Testis (tissue), 3 donors: ENCODE results near the gene EVC2. TPM values are rescaled to one million over a fixed set of nuclear protein-coding genes. Genes with fewer than 3 reads are reported as not detected.

Experiments used
- DNase-seq: peaks from one replicate; pipeline ENCODE4 v3.0.0-alpha.2; 2019
- H3K27ac ChIP-seq, 2 donors: fragments of 200-600 bp; sonication (generic); one replicate each; pipeline ENCODE4 v1.5.1; 2019
- H3K27me3 ChIP-seq: fragments of 200-600 bp; sonication (generic); one replicate; pipeline ENCODE4 v1.5.1; 2019
- H3K36me3 ChIP-seq: fragments of 200-600 bp; sonication (generic); one replicate; pipeline ENCODE4 v1.5.1; 2017; ENCODE audit warnings: low read depth; ENCODE audit errors: missing control alignments
- H3K4me1 ChIP-seq: fragments of 200-600 bp; sonication (generic); one replicate; pipeline ENCODE4 v1.5.1; 2019
- H3K4me3 ChIP-seq, 2 donors: fragments of 200-600 bp; sonication (generic); one replicate each; pipeline ENCODE4 v1.5.1; 2017 to 2019
- H3K9me3 ChIP-seq: fragments of 200-600 bp; sonication (generic); one replicate; pipeline ENCODE4 v1.5.1; 2017
- CTCF ChIP-seq, 3 experiments: fragments of 450-650 bp in 2 of 3; fragments of 200-600 bp in 1 of 3; sonication (generic) in 1 of 3; IDR thresholded peaks; one replicate each; pipeline ENCODE4 v1.5.1; 2016 to 2019; ENCODE audit warnings: antibody characterized with exemption in 3 of 3, mild to moderate bottlenecking in 2 of 3, moderate library complexity in 1 of 3
- POLR2A ChIP-seq: fragments of 450-650 bp; IDR thresholded peaks from one replicate; pipeline ENCODE4 v1.6.1; 2017; ENCODE audit warnings: antibody characterized with exemption, mild to moderate bottlenecking, moderate library complexity
- WGBS, 2 donors: methylation state at CpG; one replicate each; pipeline ENCODE4 v1.1.5; 2018; 5-methylcytosine and 5-hydroxymethylcytosine counted together
- intact Hi-C: fragments of 100-400 bp; cut with DNase I; formaldehyde crosslinking; loops from one replicate; pipeline ENCODE4 v1.15.1; 2023; ENCODE audit warnings: low total_unique reads
- polyA plus RNA-seq: library from polyadenylated mRNA; stranded (reverse); fragments of 350-450 nt; fragmentation: Illumina TruSeq; extraction: RNeasy Lipid Tissue Mini Kit (QIAGEN cat#74804); gene quantifications from one replicate; pipeline ENCODE4 v1.2.3, GENCODE V29; 2014; ENCODE audit warnings: low read depth, low replicate concordance; ENCODE audit not compliant: insufficient read depth
- total RNA-seq, 2 donors: library from RNA; depleted of rRNA; stranded (reverse); fragments of >200 nt; gene quantifications; one replicate each; pipeline ENCODE4 v1.2.3, GENCODE V29; 2016

EVC2 gene
- total and polyA plus RNA-seq, 3 donors from 2014 or later: 2.9 to 10.2 (median 10.0) TPM

- DNase-seq: no peak
These were observed 120.3 kb downstream of the EVC2 start for GRCh38 chr4:5588046-5588445.

GRCh38 chr4:5575941-5576340, 132.4 kb downstream of the EVC2 start:
- WGBS, 2 donors: 73 to 86% methylated on average over 4 to 5 of the region's 5 CpGs
- H3K4me3 ChIP-seq: no peak overlapping the region
- H3K27ac ChIP-seq: no peak overlapping the region
- H3K36me3 ChIP-seq: no peaks in the 10 kb centered on the region
- no peaks in the 10 kb centered on the region for H3K27me3 ChIP-seq
- intact Hi-C loops: no loop called here
- no peak for DNase-seq
- TF ChIP-seq CTCF (IDR thresholded peaks at IDR 0.05) (no peak), POLR2A (no peak)
- no peaks in the 10 kb centered on the region for H3K9me3 ChIP-seq
- H3K4me1 ChIP-seq: no peaks in the 10 kb centered on the region

More at GRCh38 chr4:5588046-5588445, 120.3 kb downstream of the EVC2 start:
- no peak for TF ChIP-seq CTCF (IDR thresholded peaks at IDR 0.05)
- no peak for TF ChIP-seq POLR2A
- Histone ChIP-seq H3K4me1 (no peaks in the 10 kb centered on the region), H3K4me3 (no peak overlapping the region), H3K36me3 (no peaks in the 10 kb centered on the region), H3K9me3 (no peaks in the 10 kb centered on the region), H3K27ac (no peak overlapping the region), H3K27me3 (no peaks in the 10 kb centered on the region)
- 100% methylated on average over 1 of the region's 1 CpG for WGBS, 2 donors
- intact Hi-C loops: no loop called here

- Histone ChIP-seq H3K36me3 (no peaks in the 10 kb centered on the region), H3K9me3 (no peaks in the 10 kb centered on the region), H3K27me3 (no peaks in the 10 kb centered on the region), H3K4me1 (no peaks in the 10 kb centered on the region), H3K27ac (no peak overlapping the region), H3K4me3 (no peak overlapping the region)
- DNase-seq: no peak
- TF ChIP-seq CTCF (IDR thresholded peaks at IDR 0.05) (no peak), POLR2A (no peak)
- WGBS, 2 donors: 92 to 97% methylated on average over 5 of the region's 5 CpGs
- intact Hi-C loops: no loop called here
These were observed 134.0 kb downstream of the EVC2 start for GRCh38 chr4:5574386-5574785.

- intact Hi-C loops: no loop called here
- TF ChIP-seq CTCF (IDR thresholded peaks at IDR 0.05): no peak
- TF ChIP-seq POLR2A: no peak
- Histone ChIP-seq H3K9me3 (no peaks in the 10 kb centered on the region), H3K27me3 (no peaks in the 10 kb centered on the region), H3K4me3 (no peak overlapping the region), H3K36me3 (no peaks in the 10 kb centered on the region), H3K27ac (no peak overlapping the region), H3K4me1 (no peaks in the 10 kb centered on the region)
- DNase-seq: no peak
- 89 to 92% methylated on average over 8 of the region's 8 CpGs for WGBS, 2 donors
These were observed 134.4 kb downstream of the EVC2 start for GRCh38 chr4:5573965-5574364.

- Histone ChIP-seq H3K27me3 (no peaks in the 10 kb centered on the region), H3K4me3 (no peak overlapping the region), H3K36me3 (no peaks in the 10 kb centered on the region), H3K9me3 (no peaks in the 10 kb centered on the region), H3K27ac (no peak overlapping the region), H3K4me1 (no peaks in the 10 kb centered on the region)
- no peak for DNase-seq
- TF ChIP-seq CTCF (IDR thresholded peaks at IDR 0.05) (no peak), POLR2A (no peak)
- WGBS, 2 donors: 87 to 95% methylated on average over 5 of the region's 5 CpGs
- intact Hi-C loops: no loop called here
These were observed 135.6 kb downstream of the EVC2 start for GRCh38 chr4:5572751-5573150.
